Activated B cell treated with CpG ODN at 0.5 μM for 24 hours (primary cell): Measurements from ENCODE around the gene PRKG1. TPM values are rescaled to one million over a fixed set of nuclear protein-coding genes. Genes with fewer than 3 reads are reported as not detected.

Experiments used
- ATAC-seq: fragments of 200-7000 bp; cut with Tn5 transposase; one replicate; pipeline ENCODE4 v1.10.0; 2021; ENCODE audit warnings: low read depth, mild to moderate bottlenecking, moderate library complexity
- CTCF ChIA-PET: fragments of 350-600 bp; sonication (Branson Sonifier 250); formaldehyde crosslinking; loops from one replicate; lab custom pipeline; 2021; ENCODE audit warnings: antibody characterized with exemption; lab: Charles Lee
- POLR2A ChIA-PET: fragments of 350-600 bp; sonication (Branson Sonifier 250); formaldehyde crosslinking; loops from one replicate; lab custom pipeline; 2021; ENCODE audit warnings: antibody characterized with exemption; lab: Charles Lee
- DNase-seq: peaks from one replicate; pipeline ENCODE4 v3.0.0; 2022
- H3K27ac Mint-ChIP-seq: one replicate; pipeline ENCODE4 v1.8.0; 2020; ENCODE audit warnings: mixed read lengths
- H3K27me3 Mint-ChIP-seq: one replicate; pipeline ENCODE4 v1.8.0; 2021; ENCODE audit warnings: mixed read lengths
- H3K36me3 Mint-ChIP-seq: one replicate; pipeline ENCODE4 v1.8.0; 2021; ENCODE audit warnings: low read depth, mixed read lengths
- H3K4me1 Mint-ChIP-seq: one replicate; pipeline ENCODE4 v1.8.0; 2021; ENCODE audit warnings: mixed read lengths
- H3K4me3 Mint-ChIP-seq: one replicate; pipeline ENCODE4 v1.8.0; 2020; ENCODE audit warnings: mild to moderate bottlenecking, mixed read lengths
- H3K9me3 Mint-ChIP-seq: one replicate; pipeline ENCODE4 v1.8.0; 2020; ENCODE audit warnings: mixed read lengths
- CTCF ChIP-seq: fragments of 200-600 bp; IDR thresholded peaks from one replicate; pipeline ENCODE4 v1.8.0; 2022; ENCODE audit warnings: antibody characterized with exemption, mild to moderate bottlenecking
- intact Hi-C: fragments of 100-400 bp; cut with micrococcal nuclease; formaldehyde crosslinking; loops from one replicate; pipeline ENCODE4 v1.15.1; 2024
- total RNA-seq: library from RNA; stranded (reverse); gene quantifications from 2 replicates; pipeline ENCODE4 v1.2.3, GENCODE V29; 2022

Gene PRKG1
- total RNA-seq, 1 donor from 2014 or later, result not detected

GRCh38 chr10:52252307-52252706 lies 1178.0 kb downstream of the PRKG1 start:
- ChIA-PET CTCF (no interaction called here), POLR2A (no interaction called here)
- Mint-ChIP-seq H3K4me3 (no peak overlapping the region), H3K4me1 (no peaks in the 10 kb centered on the region), H3K27me3 (peaks cover 2% of the 10 kb centered on the region), H3K36me3 (no peaks in the 10 kb centered on the region), H3K9me3 (no peaks in the 10 kb centered on the region), H3K27ac (no peak overlapping the region)
- no peak for ATAC-seq
- intact Hi-C loops, result no loop called here
- DNase-seq, result no peak
- TF ChIP-seq CTCF, result no peak

DNA sequence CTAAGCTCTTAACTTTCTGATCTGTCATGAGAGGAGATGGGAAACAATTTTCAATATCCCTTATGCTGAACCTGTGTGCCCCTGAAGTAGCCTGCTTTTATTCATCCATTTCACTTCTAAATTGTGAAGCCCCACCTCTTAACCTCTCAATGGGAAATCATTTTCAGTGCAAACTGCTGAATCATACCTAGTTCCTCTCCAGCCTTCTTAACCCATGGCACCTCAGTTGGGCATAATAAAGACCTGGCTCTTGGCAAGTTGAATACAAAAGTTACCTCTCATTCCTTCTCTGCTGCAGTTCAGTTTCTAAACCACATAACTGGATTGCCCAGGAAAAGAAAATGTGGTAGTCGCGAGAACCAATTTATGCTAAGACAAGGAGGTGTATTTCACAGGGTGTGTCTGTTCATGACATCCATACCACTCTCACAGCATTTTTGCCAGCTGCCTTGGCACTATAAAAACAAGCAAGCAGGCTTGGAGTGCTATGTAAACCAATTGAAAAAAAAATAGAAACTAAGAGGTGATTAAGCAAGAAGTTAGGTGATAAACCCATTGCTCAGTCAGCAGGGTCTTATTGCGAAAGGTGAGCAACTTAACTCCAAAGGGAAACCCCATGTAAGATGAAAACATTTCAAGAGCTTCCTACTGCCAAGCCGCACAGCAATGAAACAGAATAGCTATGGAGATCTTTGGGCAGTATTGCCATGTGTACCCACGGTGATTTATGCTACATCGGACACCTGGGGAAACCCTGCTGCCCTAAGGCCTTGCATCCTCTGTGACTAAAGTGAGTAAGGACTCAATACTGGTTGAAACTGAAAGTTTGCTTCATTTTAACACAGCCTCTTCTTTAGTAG lies 1182.8 kb downstream of the PRKG1 start:
- intact Hi-C loops, result no loop called here
- Mint-ChIP-seq H3K4me1 (no peaks in the 10 kb centered on the region), H3K27ac (no peak overlapping the region), H3K27me3 (no peaks in the 10 kb centered on the region), H3K36me3 (no peaks in the 10 kb centered on the region), H3K4me3 (no peak overlapping the region), H3K9me3 (no peaks in the 10 kb centered on the region)
- ChIA-PET POLR2A (no interaction called here), CTCF (no interaction called here)
- no peak for ATAC-seq
- no peak for DNase-seq
- no peak for TF ChIP-seq CTCF

DNA sequence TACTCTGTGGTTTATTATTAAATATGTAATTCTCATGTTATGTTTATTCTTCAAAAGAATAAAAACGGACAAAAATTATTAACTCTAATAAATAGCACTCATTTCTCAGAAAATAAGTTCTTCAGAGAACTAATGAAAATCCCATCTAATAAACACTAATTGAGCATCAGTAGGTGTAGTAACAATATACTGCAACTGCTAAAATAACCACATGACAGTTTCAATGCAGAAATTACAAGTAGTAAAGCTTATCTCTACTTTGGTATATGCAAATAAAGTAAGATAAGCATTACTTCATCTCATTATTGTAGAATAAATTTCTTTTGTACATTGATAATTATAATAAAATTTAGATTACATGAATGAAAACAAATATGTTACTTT lies 1183.4 kb downstream of the PRKG1 start:
- Mint-ChIP-seq H3K4me3 (no peak overlapping the region), H3K9me3 (no peaks in the 10 kb centered on the region), H3K27me3 (no peaks in the 10 kb centered on the region), H3K27ac (no peak overlapping the region), H3K36me3 (no peaks in the 10 kb centered on the region), H3K4me1 (no peaks in the 10 kb centered on the region)
- ChIA-PET CTCF (no interaction called here), POLR2A (no interaction called here)
- ATAC-seq (no peak), DNase-seq (no peak)
- intact Hi-C loops, result no loop called here
- TF ChIP-seq CTCF, result no peak

DNA sequence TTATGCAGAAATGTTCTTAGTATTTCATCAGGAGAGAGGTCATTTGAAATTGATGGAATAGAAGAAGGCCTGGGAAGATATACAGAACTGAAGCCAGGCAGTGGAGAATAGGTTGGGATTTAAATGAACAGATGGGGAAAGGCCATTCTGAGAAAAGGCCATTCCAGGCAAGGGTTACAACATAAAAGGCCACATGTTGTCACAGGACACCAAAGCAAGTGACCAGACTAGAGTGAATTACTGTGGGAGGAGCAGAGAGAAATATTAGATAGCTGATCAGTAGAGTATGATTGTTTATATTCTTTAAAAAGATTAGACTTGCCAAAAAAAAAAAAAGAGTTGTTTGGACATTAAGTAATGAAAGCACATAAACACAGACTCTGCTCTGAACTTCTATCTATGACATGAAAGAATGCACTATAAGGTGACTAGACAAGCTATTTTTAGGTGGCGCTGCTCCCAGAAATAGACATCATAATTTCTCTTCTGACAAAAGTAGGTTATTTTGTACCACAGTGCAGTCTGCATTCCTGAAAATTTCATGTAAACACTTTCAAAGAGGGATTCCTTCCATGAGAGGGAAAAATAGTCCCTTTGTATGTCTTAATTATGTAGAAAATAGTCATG lies 1184.6 kb downstream of the PRKG1 start:
- CTCF ChIA-PET, result no interaction called here
- Mint-ChIP-seq H3K4me3 (no peak overlapping the region), H3K27ac (no peak overlapping the region), H3K9me3 (no peaks in the 10 kb centered on the region), H3K36me3 (no peaks in the 10 kb centered on the region), H3K27me3 (no peaks in the 10 kb centered on the region), H3K4me1 (no peaks in the 10 kb centered on the region)
- intact Hi-C loops, result no loop called here
- TF ChIP-seq CTCF, result no peak
- DNase-seq (no peak), ATAC-seq (no peak)
- POLR2A ChIA-PET, result no interaction called here

DNA sequence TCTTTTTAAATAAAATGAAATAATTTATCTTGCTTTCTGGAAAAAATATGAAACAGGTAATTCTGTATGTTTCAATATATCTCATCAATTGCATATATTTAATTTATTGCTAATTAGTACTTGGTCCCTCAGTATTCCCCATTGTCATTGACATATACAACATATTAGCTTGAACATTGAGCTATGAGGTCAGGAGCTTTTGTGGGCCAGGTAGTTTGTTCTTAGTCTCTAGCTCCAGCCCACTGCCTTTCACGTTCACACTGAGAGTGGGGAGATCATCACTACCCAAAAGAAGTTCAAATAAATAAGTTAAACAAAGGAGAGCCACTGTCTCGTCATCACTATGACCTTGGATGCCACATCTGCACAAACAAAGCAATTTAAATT lies 1185.1 kb downstream of the PRKG1 start:
- ChIA-PET POLR2A (no interaction called here), CTCF (no interaction called here)
- no peak for DNase-seq
- no peak overlapping the region for H3K4me3 Mint-ChIP-seq
- ATAC-seq, result no peak
- H3K27ac Mint-ChIP-seq, result no peak overlapping the region
- no peaks in the 10 kb centered on the region for H3K36me3 Mint-ChIP-seq
- no peaks in the 10 kb centered on the region for H3K27me3 Mint-ChIP-seq
- H3K4me1 Mint-ChIP-seq, result no peaks in the 10 kb centered on the region
- intact Hi-C loops, result no loop called here
- no peak for TF ChIP-seq CTCF
- no peaks in the 10 kb centered on the region for H3K9me3 Mint-ChIP-seq
